Measurements from ENCODE around the gene SEC23B.

GRCh38 chr20:18571009-18571408, 63.3 kb downstream of the SEC23B start:
- TF ChIP-seq, protein P1, sequence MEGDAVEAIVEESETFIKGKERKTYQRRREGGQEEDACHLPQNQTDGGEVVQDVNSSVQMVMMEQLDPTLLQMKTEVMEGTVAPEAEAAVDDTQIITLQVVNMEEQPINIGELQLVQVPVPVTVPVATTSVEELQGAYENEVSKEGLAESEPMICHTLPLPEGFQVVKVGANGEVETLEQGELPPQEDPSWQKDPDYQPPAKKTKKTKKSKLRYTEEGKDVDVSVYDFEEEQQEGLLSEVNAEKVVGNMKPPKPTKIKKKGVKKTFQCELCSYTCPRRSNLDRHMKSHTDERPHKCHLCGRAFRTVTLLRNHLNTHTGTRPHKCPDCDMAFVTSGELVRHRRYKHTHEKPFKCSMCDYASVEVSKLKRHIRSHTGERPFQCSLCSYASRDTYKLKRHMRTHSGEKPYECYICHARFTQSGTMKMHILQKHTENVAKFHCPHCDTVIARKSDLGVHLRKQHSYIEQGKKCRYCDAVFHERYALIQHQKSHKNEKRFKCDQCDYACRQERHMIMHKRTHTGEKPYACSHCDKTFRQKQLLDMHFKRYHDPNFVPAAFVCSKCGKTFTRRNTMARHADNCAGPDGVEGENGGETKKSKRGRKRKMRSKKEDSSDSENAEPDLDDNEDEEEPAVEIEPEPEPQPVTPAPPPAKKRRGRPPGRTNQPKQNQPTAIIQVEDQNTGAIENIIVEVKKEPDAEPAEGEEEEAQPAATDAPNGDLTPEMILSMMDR (IDR thresholded peaks at IDR 0.05; ENCODE audit: poor library complexity, severe bottlenecking): no peak
- TF ChIP-seq, protein P2, sequence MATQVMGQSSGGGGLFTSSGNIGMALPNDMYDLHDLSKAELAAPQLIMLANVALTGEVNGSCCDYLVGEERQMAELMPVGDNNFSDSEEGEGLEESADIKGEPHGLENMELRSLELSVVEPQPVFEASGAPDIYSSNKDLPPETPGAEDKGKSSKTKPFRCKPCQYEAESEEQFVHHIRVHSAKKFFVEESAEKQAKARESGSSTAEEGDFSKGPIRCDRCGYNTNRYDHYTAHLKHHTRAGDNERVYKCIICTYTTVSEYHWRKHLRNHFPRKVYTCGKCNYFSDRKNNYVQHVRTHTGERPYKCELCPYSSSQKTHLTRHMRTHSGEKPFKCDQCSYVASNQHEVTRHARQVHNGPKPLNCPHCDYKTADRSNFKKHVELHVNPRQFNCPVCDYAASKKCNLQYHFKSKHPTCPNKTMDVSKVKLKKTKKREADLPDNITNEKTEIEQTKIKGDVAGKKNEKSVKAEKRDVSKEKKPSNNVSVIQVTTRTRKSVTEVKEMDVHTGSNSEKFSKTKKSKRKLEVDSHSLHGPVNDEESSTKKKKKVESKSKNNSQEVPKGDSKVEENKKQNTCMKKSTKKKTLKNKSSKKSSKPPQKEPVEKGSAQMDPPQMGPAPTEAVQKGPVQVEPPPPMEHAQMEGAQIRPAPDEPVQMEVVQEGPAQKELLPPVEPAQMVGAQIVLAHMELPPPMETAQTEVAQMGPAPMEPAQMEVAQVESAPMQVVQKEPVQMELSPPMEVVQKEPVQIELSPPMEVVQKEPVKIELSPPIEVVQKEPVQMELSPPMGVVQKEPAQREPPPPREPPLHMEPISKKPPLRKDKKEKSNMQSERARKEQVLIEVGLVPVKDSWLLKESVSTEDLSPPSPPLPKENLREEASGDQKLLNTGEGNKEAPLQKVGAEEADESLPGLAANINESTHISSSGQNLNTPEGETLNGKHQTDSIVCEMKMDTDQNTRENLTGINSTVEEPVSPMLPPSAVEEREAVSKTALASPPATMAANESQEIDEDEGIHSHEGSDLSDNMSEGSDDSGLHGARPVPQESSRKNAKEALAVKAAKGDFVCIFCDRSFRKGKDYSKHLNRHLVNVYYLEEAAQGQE (IDR thresholded peaks at IDR 0.05; ENCODE audit: borderline replicate concordance): no peak
- TF ChIP-seq EZH2 (IDR thresholded peaks at IDR 0.05; ENCODE audit: borderline replicate concordance, insufficient read depth, low read length, poor library complexity, severe bottlenecking): no peak
- no peak for TF ChIP-seq EP300 (conservative IDR thresholded peaks at IDR 0.05; ENCODE audit: poor library complexity, severe bottlenecking)
- TF ChIP-seq POLR2AphosphoS5 (IDR thresholded peaks at IDR 0.05): no peak

Data from neural cell (in vitro differentiated cells).